ENCODE measurements around the gene GJB2.

DNA sequence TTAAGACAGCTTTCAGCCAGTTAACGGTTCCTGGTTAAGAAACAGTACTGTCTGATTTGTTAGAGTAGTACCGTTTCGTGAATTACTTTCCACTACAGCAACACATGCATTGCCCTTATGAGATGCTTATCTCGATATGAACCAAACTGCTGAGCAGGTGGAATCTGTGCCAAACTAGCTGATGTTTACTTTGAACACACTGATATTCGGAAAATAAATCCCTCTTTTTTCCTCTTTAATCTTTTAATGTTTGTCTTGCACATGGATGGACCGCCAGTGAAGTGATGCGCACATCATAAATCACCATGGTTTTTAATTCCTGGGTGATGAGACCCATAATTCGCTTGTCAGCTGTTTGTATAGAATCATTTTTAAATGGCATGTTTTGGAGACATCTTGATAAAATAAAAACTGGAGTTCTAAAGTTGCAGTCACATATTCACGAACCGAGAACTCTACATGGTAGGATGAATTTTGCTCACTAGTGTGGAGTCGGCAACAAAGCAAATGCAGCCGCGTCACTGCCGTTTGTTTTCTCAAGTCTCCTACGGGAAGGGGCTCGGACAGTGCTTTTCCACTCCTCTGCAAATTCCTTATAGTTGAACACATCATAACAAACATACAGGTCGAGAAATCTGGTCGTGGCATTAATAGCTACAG lies 33.0 kb downstream of the GJB2 start:
- TF ChIP-seq, protein P1, sequence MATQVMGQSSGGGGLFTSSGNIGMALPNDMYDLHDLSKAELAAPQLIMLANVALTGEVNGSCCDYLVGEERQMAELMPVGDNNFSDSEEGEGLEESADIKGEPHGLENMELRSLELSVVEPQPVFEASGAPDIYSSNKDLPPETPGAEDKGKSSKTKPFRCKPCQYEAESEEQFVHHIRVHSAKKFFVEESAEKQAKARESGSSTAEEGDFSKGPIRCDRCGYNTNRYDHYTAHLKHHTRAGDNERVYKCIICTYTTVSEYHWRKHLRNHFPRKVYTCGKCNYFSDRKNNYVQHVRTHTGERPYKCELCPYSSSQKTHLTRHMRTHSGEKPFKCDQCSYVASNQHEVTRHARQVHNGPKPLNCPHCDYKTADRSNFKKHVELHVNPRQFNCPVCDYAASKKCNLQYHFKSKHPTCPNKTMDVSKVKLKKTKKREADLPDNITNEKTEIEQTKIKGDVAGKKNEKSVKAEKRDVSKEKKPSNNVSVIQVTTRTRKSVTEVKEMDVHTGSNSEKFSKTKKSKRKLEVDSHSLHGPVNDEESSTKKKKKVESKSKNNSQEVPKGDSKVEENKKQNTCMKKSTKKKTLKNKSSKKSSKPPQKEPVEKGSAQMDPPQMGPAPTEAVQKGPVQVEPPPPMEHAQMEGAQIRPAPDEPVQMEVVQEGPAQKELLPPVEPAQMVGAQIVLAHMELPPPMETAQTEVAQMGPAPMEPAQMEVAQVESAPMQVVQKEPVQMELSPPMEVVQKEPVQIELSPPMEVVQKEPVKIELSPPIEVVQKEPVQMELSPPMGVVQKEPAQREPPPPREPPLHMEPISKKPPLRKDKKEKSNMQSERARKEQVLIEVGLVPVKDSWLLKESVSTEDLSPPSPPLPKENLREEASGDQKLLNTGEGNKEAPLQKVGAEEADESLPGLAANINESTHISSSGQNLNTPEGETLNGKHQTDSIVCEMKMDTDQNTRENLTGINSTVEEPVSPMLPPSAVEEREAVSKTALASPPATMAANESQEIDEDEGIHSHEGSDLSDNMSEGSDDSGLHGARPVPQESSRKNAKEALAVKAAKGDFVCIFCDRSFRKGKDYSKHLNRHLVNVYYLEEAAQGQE (IDR thresholded peaks at IDR 0.05; ENCODE audit: unreplicated experiment) = no peak
- TF ChIP-seq POLR2AphosphoS5 (IDR thresholded peaks at IDR 0.05; ENCODE audit: low read depth) = no peak
